Neural progenitor cell (in vitro differentiated cells): ENCODE results near the gene HFM1. TPM values are rescaled to one million over a fixed set of nuclear protein-coding genes. Genes with fewer than 3 reads are reported as not detected.

Experiments
- DNase-seq: peaks from one replicate; pipeline ENCODE4 v3.0.0-alpha.2; 2016; ENCODE audit warnings: low spot score
- H2AFZ ChIP-seq: fragments of 200-600 bp; sonication (generic); replicated peaks from 2 replicates; pipeline ENCODE4 v1.6.1; 2016; ENCODE audit warnings: antibody characterized with exemption
- H3F3A ChIP-seq: fragments of 200-600 bp; sonication (generic); 2 replicates; pipeline ENCODE4 v1.6.1; 2016; ENCODE audit warnings: antibody characterized with exemption, low read depth
- H3K27ac ChIP-seq: fragments of 200-600 bp; sonication (generic); 2 replicates; pipeline ENCODE4 v1.5.1; 2016; ENCODE audit warnings: mild to moderate bottlenecking
- H3K27me3 ChIP-seq: fragments of 200-600 bp; sonication (generic); 2 replicates; pipeline ENCODE4 v1.6.1; 2016; ENCODE audit warnings: mild to moderate bottlenecking, moderate library complexity
- H3K36me3 ChIP-seq: fragments of 200-600 bp; sonication (generic); 2 replicates; pipeline ENCODE4 v1.5.1; 2016
- H3K4me1 ChIP-seq: fragments of 200-600 bp; sonication (generic); 2 replicates; pipeline ENCODE4 v1.6.1; 2016; ENCODE audit warnings: mixed run types
- H3K4me2 ChIP-seq: fragments of 200-600 bp; sonication (generic); 2 replicates; pipeline ENCODE4 v1.6.1; 2016
- H3K4me3 ChIP-seq: fragments of 200-600 bp; sonication (generic); 2 replicates; pipeline ENCODE4 v1.5.1; 2016
- H3K79me2 ChIP-seq: fragments of 200-600 bp; sonication (generic); 2 replicates; pipeline ENCODE4 v1.6.1; 2016; ENCODE audit warnings: low read depth
- H3K9ac ChIP-seq: fragments of 200-600 bp; sonication (generic); 2 replicates; pipeline ENCODE4 v1.6.1; 2016
- H3K9me3 ChIP-seq: fragments of 200-600 bp; sonication (generic); 2 replicates; pipeline ENCODE4 v1.5.1; 2016; ENCODE audit warnings: low read depth
- H4K20me1 ChIP-seq: fragments of 200-600 bp; sonication (generic); 2 replicates; pipeline ENCODE4 v1.6.1; 2016; ENCODE audit warnings: low read depth
- H3K27ac Mint-ChIP-seq: 3 replicates; pipeline ENCODE4 v1.8.0; 2021; ENCODE audit warnings: mixed read lengths
- H3K27me3 Mint-ChIP-seq: 2 replicates; pipeline ENCODE4 v1.8.0; 2022; ENCODE audit warnings: low read depth, mild to moderate bottlenecking, inconsistent platforms, moderate library complexity, mixed read lengths; ENCODE audit not compliant: insufficient read depth
- H3K36me3 Mint-ChIP-seq: 3 replicates; pipeline ENCODE4 v1.8.0; 2021; ENCODE audit warnings: mixed read lengths
- H3K4me1 Mint-ChIP-seq: 3 replicates; pipeline ENCODE4 v1.8.0; 2021; ENCODE audit warnings: mixed read lengths
- H3K4me3 Mint-ChIP-seq: 3 replicates; pipeline ENCODE4 v1.8.0; 2021; ENCODE audit warnings: mild to moderate bottlenecking, moderate library complexity, mixed read lengths
- H3K9me3 Mint-ChIP-seq: 3 replicates; pipeline ENCODE4 v1.8.0; 2020; ENCODE audit warnings: mixed read lengths
- EZH2 ChIP-seq: fragments of 200-600 bp; sonication (generic); IDR thresholded peaks from 2 replicates; pipeline ENCODE4 v1.6.1; 2017; ENCODE audit warnings: antibody characterized with exemption, mild to moderate bottlenecking, moderate library complexity
- EZH2phosphoT487 ChIP-seq: fragments of 200-600 bp; sonication (generic); IDR thresholded peaks from 2 replicates; pipeline ENCODE4 v1.6.1; 2017; ENCODE audit warnings: antibody characterized with exemption
- total RNA-seq: library from RNA; depleted of rRNA; stranded (reverse); fragments of >200 nt; gene quantifications from 2 replicates; pipeline ENCODE4 v1.2.3, GENCODE V29; 2015; ENCODE audit warnings: low replicate concordance
- TF ChIP-seq, protein P1 (sequence below): fragments of 200-600 bp; sonication (generic); IDR thresholded peaks from 2 replicates; pipeline ENCODE4 v1.5.1; 2017; ENCODE audit warnings: antibody characterized with exemption, mild to moderate bottlenecking

Gene HFM1
- total RNA-seq, 1 donor from 2014 or later: 36.3 TPM

DNA sequence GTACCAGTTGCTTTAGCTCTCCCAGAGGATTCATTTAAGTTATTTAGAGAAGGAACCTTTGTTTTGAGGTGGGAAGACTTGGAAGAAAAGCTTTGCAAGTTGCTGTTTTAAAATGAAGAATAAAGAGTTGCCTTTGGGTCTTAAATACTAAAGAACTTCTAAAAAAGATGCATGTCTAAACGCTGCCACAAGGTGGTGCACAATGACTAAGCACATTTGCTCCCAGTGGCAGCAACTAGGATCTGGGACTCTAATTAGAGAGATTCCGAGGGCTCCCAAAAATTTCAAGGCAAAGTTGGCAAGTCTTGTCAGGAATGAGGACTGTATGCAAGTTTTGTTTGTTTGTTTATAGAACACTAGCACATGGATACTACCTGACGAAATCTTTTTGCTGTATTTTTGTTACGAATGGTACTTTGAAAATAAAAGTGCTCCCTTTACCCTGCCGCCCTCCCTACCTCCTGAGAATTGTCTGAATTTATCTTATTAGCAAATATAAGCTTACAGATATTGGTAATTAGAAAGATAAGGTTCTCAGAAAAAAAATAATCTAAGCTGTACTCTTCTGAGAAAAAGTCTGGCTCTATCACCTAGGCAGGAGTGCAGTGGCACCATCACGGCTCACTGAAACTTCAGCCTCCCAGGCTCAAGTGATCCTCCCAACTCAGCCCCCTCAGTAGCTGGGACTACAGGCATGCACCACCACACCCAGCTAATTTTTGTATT is 121.8 kb downstream of the HFM1 start:
- no peaks in the 10 kb centered on the region for H3K4me1 ChIP-seq
- TF ChIP-seq EZH2phosphoT487: no peak
- TF ChIP-seq, protein P1, sequence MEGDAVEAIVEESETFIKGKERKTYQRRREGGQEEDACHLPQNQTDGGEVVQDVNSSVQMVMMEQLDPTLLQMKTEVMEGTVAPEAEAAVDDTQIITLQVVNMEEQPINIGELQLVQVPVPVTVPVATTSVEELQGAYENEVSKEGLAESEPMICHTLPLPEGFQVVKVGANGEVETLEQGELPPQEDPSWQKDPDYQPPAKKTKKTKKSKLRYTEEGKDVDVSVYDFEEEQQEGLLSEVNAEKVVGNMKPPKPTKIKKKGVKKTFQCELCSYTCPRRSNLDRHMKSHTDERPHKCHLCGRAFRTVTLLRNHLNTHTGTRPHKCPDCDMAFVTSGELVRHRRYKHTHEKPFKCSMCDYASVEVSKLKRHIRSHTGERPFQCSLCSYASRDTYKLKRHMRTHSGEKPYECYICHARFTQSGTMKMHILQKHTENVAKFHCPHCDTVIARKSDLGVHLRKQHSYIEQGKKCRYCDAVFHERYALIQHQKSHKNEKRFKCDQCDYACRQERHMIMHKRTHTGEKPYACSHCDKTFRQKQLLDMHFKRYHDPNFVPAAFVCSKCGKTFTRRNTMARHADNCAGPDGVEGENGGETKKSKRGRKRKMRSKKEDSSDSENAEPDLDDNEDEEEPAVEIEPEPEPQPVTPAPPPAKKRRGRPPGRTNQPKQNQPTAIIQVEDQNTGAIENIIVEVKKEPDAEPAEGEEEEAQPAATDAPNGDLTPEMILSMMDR: peak; percentile 92
- no peak for TF ChIP-seq EZH2
- no peak overlapping the region for H2AFZ ChIP-seq
- no peak overlapping the region for H3K9ac ChIP-seq
- H3K4me3 Mint-ChIP-seq: no peak overlapping the region
- H3K9me3 ChIP-seq: no peaks in the 10 kb centered on the region
- no peaks in the 10 kb centered on the region for H3K27me3 ChIP-seq
- no peaks in the 10 kb centered on the region for H4K20me1 ChIP-seq
- DNase-seq: peak; percentile 83
- H3K36me3 Mint-ChIP-seq: peaks cover 6% of the 10 kb centered on the region
- no peaks in the 10 kb centered on the region for H3K36me3 ChIP-seq
- H3K4me1 Mint-ChIP-seq: peaks cover 5% of the 10 kb centered on the region
- no peaks in the 10 kb centered on the region for H3K79me2 ChIP-seq
- H3K4me2 ChIP-seq: no peak overlapping the region
- H3K27me3 Mint-ChIP-seq: no peaks in the 10 kb centered on the region
- no peak overlapping the region for H3K4me3 ChIP-seq
- no peak overlapping the region for H3K27ac ChIP-seq
- peaks cover 3% of the 10 kb centered on the region for H3K9me3 Mint-ChIP-seq
- H3F3A ChIP-seq: peaks cover 4% of the 10 kb centered on the region
- no peak overlapping the region for H3K27ac Mint-ChIP-seq

DNA sequence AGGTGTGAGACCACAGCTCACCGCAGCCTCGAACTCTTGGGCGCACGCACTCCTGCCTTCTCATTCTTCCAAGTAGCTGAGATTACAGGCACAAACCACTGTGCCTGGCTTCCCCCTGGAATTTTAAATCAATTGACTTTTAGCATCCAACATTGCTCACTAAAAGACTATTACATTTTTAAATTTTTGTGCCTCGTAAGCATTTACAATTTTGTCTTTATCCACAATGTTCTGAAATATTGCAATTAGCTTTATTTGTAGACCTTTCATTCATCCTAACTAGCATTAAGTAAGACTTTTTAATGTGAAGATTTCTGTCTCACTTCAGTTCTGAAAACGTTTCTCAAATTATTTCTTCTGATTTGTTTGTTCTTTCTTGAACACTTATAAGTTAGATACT is 122.9 kb downstream of the HFM1 start:
- H3K36me3 Mint-ChIP-seq: peaks cover 4% of the 10 kb centered on the region
- H3K27ac Mint-ChIP-seq: no peak overlapping the region

DNA sequence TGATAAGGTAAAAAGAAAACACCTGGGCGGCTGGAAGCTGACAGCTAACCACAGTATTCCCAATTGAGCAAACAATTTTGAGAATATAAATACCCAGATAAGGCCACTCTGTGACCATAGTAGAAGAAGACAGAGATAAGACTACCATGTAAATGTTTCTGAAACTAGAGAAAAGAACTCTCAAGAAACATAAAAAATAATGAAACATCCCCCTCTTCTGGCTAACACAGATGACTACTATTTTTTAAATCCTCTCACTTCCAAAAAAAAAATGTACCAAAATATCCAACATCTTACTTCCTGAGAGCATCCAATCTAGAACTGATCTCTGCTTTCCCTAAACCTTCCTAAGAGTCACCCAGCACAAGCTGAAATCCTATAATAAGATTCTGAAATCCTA is 125.9 kb downstream of the HFM1 start:
- no peaks in the 10 kb centered on the region for H3K9me3 Mint-ChIP-seq
- H3K4me2 ChIP-seq: no peak overlapping the region
- H3K27ac Mint-ChIP-seq: no peak overlapping the region
- no peak overlapping the region for H3K4me3 Mint-ChIP-seq
- H3K27me3 ChIP-seq: no peaks in the 10 kb centered on the region
- H4K20me1 ChIP-seq: no peaks in the 10 kb centered on the region
- no peaks in the 10 kb centered on the region for H3K4me1 ChIP-seq
- no peak overlapping the region for H3K9ac ChIP-seq
- H3F3A ChIP-seq: peaks cover 4% of the 10 kb centered on the region
- H3K27me3 Mint-ChIP-seq: no peaks in the 10 kb centered on the region
- H2AFZ ChIP-seq: no peak overlapping the region
- peaks cover 5% of the 10 kb centered on the region for H3K4me1 Mint-ChIP-seq
- H3K27ac ChIP-seq: no peak overlapping the region
- peak; percentile 22 for DNase-seq
- no peaks in the 10 kb centered on the region for H3K9me3 ChIP-seq
- no peaks in the 10 kb centered on the region for H3K79me2 ChIP-seq
- no peak for TF ChIP-seq EZH2
- TF ChIP-seq, protein P1: peak; percentile 60
- H3K36me3 ChIP-seq: no peaks in the 10 kb centered on the region
- H3K4me3 ChIP-seq: no peak overlapping the region
- H3K36me3 Mint-ChIP-seq: peaks cover 8% of the 10 kb centered on the region

More for the DNA sequence above, 122.9 kb downstream of the HFM1 start:
- Histone ChIP-seq H3K4me2 (no peak overlapping the region), H3K4me1 (no peaks in the 10 kb centered on the region), H3K79me2 (no peaks in the 10 kb centered on the region), H2AFZ (no peak overlapping the region), H3K27ac (no peak overlapping the region), H3K36me3 (no peaks in the 10 kb centered on the region), H3K27me3 (no peaks in the 10 kb centered on the region), H3K9ac (no peak overlapping the region), H3K9me3 (no peaks in the 10 kb centered on the region), H3F3A (peaks cover 4% of the 10 kb centered on the region), H4K20me1 (no peaks in the 10 kb centered on the region), H3K4me3 (no peak overlapping the region)
- no peaks in the 10 kb centered on the region for H3K27me3 Mint-ChIP-seq
- H3K9me3 Mint-ChIP-seq: peaks cover 3% of the 10 kb centered on the region
- peaks cover 5% of the 10 kb centered on the region for H3K4me1 Mint-ChIP-seq
- no peak for DNase-seq
- TF ChIP-seq EZH2: no peak
- no peak for TF ChIP-seq EZH2phosphoT487
- TF ChIP-seq, protein P1: no peak
- H3K4me3 Mint-ChIP-seq: no peak overlapping the region
